Measurements from ENCODE around the gene SLC38A10. TPM values are rescaled to one million over a fixed set of nuclear protein-coding genes. Genes with fewer than 3 reads are reported as not detected.

Gene SLC38A10
- polyA plus RNA-seq, 1 donor (not counting 4 experiments of a cell fraction or from before 2014, with no cell fraction given) = 16.8 TPM

GRCh38 chr17:81206657-81207056 is 88.5 kb downstream of the SLC38A10 start:
- dilution Hi-C loops (cut with MboI; ENCODE audit: extremely low pct_ligation_motif_present, low sequenced_read_pairs) = no loop called here
- no peak overlapping the region for H3K27ac ChIP-seq (ENCODE audit: control insufficient read depth, insufficient read depth, low read length)
- no peaks in the 10 kb centered on the region for H3K79me2 ChIP-seq (ENCODE audit: control insufficient read depth, insufficient read depth, low read length)
- no peak for DNase-seq (ENCODE audit: low read depth, low spot score)
- H3K36me3 ChIP-seq (ENCODE audit: control insufficient read depth in 2 of 2, extremely low read depth in 1 of 2, insufficient read depth in 2 of 2, low read length in 2 of 2) = peaks cover 0 to 5% of the 10 kb centered on the region in 2 experiments
- no peak overlapping the region for H2AFZ ChIP-seq (ENCODE audit: control insufficient read depth, low read length)
- H3K27me3 ChIP-seq (ENCODE audit: control insufficient read depth, extremely low read depth, insufficient read depth, low read length) = no peaks in the 10 kb centered on the region
- no peak overlapping the region for H3K9ac ChIP-seq (ENCODE audit: control insufficient read depth, extremely low read depth, insufficient read depth, low read length)
- H3K4me2 ChIP-seq (ENCODE audit: control insufficient read depth, extremely low read depth, insufficient read depth, low read depth, low read length) = no peak overlapping the region
- no peak for FAIRE-seq
- no peak overlapping the region for H3K4me3 ChIP-seq (ENCODE audit: control insufficient read depth in 2 of 3, extremely low read depth in 1 of 3, insufficient read depth in 2 of 3, low read depth in 1 of 3, low read length in 3 of 3)
- H3K4me1 ChIP-seq (ENCODE audit: control insufficient read depth, extremely low read depth, insufficient read depth, low read length) = no peaks in the 10 kb centered on the region
- H3K9me1 ChIP-seq (ENCODE audit: control insufficient read depth, extremely low read depth, insufficient read depth, low read length) = no peaks in the 10 kb centered on the region
- H4K20me1 ChIP-seq (ENCODE audit: control insufficient read depth, extremely low read depth, insufficient read depth, low read length) = no peaks in the 10 kb centered on the region
- H3K9me3 ChIP-seq (ENCODE audit: control insufficient read depth, low read depth, low read length) = no peaks in the 10 kb centered on the region
- TF ChIP-seq EZH2 (IDR thresholded peaks at IDR 0.05; ENCODE audit: low read length) (no peak), CTCF (optimal IDR thresholded peaks at IDR 0.05 in 1 of 3, IDR thresholded peaks at IDR 0.05 in 1 of 3, conservative IDR thresholded peaks at IDR 0.05 in 1 of 3; ENCODE audit: extremely low read depth in 1 of 3, insufficient read depth in 2 of 3, low read length in 3 of 3) (no peak)

- Histone ChIP-seq H3K27ac (ENCODE audit: control insufficient read depth, insufficient read depth, low read length) (no peak overlapping the region), H3K9me3 (ENCODE audit: control insufficient read depth, low read depth, low read length) (no peaks in the 10 kb centered on the region), H3K4me2 (ENCODE audit: control insufficient read depth, extremely low read depth, insufficient read depth, low read depth, low read length) (no peak overlapping the region), H3K9ac (ENCODE audit: control insufficient read depth, extremely low read depth, insufficient read depth, low read length) (no peak overlapping the region), H3K36me3 (ENCODE audit: control insufficient read depth in 2 of 2, extremely low read depth in 1 of 2, insufficient read depth in 2 of 2, low read length in 2 of 2) (peaks cover 0 to 5% of the 10 kb centered on the region in 2 experiments), H2AFZ (ENCODE audit: control insufficient read depth, low read length) (no peak overlapping the region), H4K20me1 (ENCODE audit: control insufficient read depth, extremely low read depth, insufficient read depth, low read length) (no peaks in the 10 kb centered on the region), H3K4me3 (ENCODE audit: control insufficient read depth in 2 of 3, extremely low read depth in 1 of 3, insufficient read depth in 2 of 3, low read depth in 1 of 3, low read length in 3 of 3) (no peak overlapping the region), H3K79me2 (ENCODE audit: control insufficient read depth, insufficient read depth, low read length) (no peaks in the 10 kb centered on the region), H3K4me1 (ENCODE audit: control insufficient read depth, extremely low read depth, insufficient read depth, low read length) (no peaks in the 10 kb centered on the region), H3K27me3 (ENCODE audit: control insufficient read depth, extremely low read depth, insufficient read depth, low read length) (no peaks in the 10 kb centered on the region), H3K9me1 (ENCODE audit: control insufficient read depth, extremely low read depth, insufficient read depth, low read length) (no peaks in the 10 kb centered on the region)
- DNase-seq (ENCODE audit: low read depth, low spot score) (no peak), FAIRE-seq (no peak)
- TF ChIP-seq CTCF (optimal IDR thresholded peaks at IDR 0.05 in 1 of 3, IDR thresholded peaks at IDR 0.05 in 1 of 3, conservative IDR thresholded peaks at IDR 0.05 in 1 of 3; ENCODE audit: extremely low read depth in 1 of 3, insufficient read depth in 2 of 3, low read length in 3 of 3) (no peak), EZH2 (IDR thresholded peaks at IDR 0.05; ENCODE audit: low read length) (no peak)
- dilution Hi-C loops (cut with MboI; ENCODE audit: extremely low pct_ligation_motif_present, low sequenced_read_pairs) = no loop called here
Measured at GRCh38 chr17:81206166-81206565, 88.9 kb downstream of the SLC38A10 start.
